GM18498 (cell line): ENCODE results near the gene IRF2BP1.
A peak's percentile ranks its signal among the peaks of the same experiment; 100 is the strongest.
"Not testable (repeated sequence)": the region's sequence is repeated elsewhere in the genome, so short reads cannot be mapped to it uniquely, and the experiment has no call there.

ENCODE experiments used
- ATAC-seq: cut with Tn5 transposase; IDR thresholded peaks from one replicate; pipeline ENCODE4 v1.9.1; 2021; ENCODE audit warnings: mild to moderate bottlenecking, moderate library complexity; ENCODE audit not compliant: unreplicated experiment

The IRF2BP1 gene

DNA sequence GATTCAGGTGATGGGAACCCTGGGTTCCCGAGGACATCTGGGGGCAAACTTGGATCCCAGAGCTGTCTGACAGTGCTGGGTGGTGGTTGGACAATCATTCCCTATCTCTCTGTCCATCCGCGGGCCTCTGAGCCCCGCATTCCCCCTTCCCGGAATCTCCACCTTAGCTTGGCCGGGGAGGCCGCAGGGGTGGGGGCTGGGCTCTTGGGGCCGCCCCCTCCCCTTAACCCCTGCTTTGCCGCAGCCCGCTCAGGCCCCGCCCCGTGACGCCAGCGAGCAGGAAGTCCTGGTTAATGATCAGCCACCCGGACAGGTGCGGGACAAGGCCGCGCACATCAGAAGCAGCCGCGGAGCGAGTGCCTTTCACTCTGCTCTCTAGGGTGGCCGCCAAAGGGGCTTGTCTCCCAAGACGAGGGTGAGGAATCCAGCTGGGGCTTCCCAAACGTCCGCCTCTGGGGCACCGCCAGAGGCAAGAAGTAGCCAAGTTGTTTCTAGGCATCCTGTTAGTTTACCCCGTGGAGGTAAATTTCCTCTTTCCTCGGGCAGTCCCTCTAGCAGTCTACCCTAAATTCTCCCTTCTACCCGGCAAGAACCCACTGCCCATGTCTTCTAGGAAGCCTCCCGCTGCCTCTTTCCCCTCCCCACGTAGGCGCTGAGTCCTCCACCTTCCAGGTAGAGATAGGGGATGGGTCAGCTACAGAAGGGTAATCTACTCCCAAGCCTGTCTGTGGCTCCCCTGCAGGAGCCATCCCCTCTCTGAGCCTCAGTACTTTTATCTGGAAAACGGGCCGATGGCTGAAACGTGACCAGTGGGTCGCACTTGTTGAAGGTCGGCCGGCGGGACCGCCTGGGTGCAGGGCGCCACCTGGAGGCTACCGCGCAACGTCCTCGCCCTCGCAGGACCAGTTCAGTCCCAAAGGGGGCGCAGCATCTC, 3.0 kb downstream of the IRF2BP1 start:
- peak; percentile 27 for ATAC-seq

GRCh38 chr19:45881909-45882528, 3.9 kb downstream of the IRF2BP1 start:
- ATAC-seq = no peak

- ATAC-seq = no peak
Measured at GRCh38 chr19:45881082-45881908, 4.6 kb downstream of the IRF2BP1 start.

DNA sequence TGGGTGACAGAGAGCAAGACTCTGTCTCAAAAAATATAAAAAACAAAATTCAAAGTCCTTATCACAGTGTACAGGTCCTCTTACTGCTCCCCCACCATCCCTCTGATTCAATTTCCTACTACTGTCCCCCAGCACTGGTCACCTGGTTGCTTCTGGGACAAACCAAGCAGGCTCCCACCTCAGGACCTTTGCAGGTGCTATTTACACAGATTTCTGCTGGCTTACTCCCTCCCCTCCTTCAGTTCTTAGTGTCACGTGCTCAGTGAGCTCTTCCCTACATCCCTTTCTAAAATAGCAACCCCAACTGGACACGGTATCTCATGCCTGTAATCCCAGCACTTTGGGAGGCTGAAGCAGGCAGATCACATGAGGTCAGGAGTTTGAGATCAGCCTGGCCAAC, 6.0 kb downstream of the IRF2BP1 start:
- no peak for ATAC-seq

GRCh38 chr19:45879055-45879454, 6.9 kb downstream of the IRF2BP1 start:
- ATAC-seq = no peak

DNA sequence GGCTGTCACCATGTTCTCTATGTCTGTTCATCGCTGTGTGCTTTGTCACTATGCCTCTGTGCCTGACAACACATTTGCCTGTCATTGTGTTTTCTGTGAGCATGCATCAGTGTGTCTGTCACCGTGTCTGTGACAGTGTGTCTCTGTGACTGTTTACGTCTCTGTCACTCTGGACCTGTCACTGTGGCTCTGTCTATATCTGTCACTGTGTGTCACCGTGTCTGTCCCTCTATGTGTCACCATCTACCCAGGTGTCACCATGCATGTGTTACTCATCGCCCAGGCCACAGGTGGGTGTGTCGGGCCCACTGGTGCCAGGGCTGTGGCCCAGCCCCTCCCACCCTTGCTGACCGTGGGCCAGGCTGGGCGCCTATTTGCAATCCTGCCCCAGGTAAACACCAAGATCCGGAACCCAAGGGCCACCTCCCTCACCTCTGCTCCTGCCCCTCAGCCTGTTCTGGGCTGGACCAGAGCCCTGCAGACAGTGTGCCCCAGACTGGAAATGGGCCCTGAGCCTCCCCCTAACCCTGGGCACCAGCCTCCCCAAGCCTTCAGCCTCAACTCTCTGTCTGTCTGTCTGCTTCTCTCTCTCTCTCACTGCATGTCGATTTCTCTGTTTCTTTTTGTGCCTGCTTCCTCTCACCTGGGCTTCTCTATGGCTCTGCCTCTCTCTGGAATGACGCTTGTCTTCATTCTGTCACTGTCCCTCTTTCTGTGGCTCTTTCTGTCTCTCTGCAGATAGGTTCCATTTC, 7.7 kb downstream of the IRF2BP1 start:
- no peak for ATAC-seq

DNA sequence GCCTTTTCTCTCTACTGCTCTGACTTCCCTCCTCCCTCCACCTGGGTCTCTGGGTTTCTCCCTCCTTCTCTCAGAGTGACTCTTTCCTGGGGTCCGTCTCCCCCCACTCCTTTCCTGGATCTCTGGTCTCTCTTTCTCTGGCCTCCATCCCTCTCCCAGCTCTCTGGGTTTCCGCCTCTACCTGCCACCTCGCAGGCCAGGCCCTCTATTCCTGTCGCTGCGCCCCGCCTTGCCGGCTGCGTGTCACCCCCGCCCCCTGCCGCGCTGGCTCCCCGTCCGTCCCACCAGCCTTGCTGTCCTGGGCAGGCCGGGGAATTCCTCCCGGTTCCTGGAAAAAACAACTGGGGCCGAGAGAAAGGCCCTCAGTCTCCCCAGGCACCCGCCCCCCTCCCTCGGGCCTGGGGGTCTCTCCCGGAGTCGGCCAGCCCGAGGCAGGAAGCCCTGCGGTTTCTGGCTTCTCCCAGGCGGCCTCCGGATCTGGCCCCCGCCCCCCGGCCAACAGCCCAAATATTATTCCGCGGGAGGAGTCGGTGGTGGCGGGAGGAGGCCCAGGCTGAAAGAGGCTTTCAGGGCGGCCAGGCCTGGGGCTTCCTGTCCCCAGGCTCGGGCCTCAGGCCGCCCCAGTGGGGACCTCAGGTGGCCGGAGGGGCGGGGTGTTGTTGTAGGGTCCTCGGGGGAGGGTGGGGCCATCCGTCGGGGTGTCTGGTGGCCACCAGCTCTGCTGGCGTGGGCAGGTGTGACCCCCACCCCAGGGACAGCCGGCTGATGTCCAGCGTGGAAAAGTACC, 9.3 kb downstream of the IRF2BP1 start:
- ATAC-seq = no peak

GRCh38 chr19:45876161-45876410, 9.9 kb downstream of the IRF2BP1 start:
- ATAC-seq = no peak

DNA sequence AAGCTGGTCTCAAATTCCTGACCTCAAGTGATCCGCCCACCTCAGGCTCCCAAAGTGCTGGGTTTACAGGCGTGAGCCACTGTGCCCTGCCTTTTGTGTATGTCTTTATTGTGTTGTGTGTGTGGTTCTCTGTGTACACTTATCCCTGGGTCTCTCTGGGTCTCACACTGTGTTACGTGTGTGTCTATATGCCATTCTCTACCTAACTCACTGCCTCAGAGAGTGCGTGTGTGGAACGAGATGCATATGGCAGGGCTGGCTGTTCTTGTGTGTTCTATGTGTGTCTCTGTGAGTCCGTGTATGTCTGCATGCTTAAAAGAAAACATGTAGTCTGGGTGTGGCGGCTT, 11.3 kb downstream of the IRF2BP1 start:
- ATAC-seq = no peak

DNA sequence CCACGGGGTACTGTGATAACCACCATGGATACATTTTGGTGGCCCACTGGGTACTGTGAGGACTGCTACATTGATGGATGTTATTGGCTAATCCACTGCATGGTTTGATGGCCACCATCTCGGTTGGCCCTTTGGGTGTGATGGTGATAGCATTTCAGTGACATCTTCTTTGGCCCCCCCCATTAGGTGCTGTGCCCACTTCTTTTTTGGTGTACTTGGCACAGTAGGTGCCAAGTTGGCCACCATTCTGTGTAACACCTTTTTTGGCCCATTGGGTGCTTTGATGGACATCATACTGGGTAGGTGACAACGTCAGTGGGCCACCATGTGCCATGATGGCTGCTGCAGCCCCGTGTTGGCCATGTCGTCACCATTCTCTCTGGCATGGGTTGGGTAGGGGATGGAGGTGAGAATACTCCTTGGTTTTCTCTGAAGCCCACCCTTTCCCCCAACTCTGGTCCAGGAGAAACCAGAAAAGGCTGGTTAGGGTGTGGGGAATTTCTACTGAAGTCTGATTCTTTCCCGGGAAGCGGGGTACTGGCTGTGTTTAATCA, 12.6 kb downstream of the IRF2BP1 start:
- ATAC-seq = no peak

GRCh38 chr19:45872095-45872919, 13.6 kb downstream of the IRF2BP1 start:
- no peak for ATAC-seq

DNA sequence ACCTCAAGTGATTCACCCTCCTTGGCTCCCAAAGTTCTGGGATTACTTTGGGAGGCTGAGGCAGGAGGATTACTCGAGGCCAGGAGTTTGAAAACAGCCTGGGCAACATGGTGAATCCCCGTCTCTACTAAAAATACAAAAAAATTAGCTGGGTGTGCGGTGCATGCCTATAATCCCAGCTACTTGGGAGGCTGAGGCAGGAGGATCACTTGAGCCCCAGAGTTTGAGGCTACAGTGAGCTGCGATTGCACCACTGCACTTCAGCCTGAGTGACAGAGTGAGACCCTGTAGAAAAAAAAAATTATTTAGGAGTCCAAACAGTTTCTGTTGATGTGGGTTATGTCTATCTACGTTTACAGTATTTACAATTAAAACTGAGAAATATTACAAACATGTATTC, 15.1 kb downstream of the IRF2BP1 start:
- no peak for ATAC-seq

GRCh38 chr19:45867241-45867640, 18.7 kb downstream of the IRF2BP1 start:
- ATAC-seq = not testable (repeated sequence)

DNA sequence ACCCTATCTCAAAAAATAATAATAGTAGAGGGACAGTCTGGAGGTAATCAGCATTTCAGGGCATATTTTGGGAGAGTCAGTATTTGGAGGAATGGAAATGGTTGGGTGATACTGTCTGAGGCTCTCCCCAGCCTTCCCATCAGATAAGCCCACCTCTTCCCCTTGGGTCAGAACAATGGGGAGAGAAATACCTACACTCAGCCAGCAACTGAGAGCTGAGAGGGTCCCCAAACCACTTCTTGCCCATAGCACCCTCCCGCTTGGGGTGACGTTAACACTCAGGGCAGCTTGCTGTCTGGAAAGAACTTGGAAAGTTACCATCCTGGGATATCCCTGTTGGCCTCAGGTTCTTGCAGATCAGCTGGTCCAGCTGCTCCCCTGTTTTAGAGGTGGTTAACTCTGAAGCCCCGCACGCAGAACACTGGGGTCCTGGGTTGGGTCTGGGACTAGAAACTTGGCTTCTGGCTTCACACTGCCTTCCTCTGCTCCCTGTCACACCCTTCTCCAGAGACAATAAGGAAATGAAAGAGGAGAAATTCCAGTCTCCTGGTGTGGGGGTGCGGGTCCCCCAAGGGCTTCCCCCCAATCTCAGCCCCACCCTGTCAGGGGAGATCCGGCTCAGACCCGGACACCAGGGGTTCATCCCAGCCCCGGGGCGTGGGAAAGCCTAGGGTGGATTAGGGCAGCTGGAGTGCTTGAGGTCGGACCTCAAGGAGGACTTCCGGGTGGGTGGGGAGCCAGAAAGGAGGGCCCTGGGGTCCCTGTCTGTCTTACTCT, 19.4 kb downstream of the IRF2BP1 start:
- ATAC-seq = no peak

DNA sequence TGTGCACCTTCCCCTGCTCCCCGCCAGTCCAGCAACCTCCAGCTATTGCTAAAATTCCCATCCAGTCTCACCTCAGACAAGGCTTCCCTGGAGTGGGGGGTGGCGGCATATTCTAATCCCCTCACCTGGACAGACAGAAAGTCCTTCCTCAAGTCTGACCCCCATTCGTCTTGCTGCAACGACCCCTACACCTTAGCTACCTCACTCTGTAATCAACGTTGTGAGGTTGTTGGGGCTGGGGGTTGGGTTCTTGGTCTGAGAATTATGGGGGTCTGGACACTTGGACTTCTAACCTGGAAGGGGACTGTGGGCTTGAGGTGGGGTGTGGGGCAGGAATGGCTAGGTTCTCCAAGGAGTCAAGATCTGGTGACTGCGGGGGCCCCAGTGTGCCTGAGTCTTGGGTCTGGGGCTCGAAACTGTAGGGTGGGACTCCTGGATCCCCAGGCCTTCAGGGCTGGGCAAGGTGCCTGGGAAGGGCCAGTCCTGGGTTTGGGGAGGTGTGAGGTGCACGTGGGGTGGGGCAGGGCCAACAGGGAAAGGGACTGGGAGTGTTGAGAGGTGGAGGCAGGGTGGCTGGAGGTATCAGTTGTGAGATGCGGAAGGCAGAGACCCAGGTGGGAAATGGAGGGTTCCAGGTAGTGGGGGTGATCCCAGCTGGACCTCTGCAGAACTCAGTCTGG, 20.5 kb downstream of the IRF2BP1 start:
- ATAC-seq = no peak

DNA sequence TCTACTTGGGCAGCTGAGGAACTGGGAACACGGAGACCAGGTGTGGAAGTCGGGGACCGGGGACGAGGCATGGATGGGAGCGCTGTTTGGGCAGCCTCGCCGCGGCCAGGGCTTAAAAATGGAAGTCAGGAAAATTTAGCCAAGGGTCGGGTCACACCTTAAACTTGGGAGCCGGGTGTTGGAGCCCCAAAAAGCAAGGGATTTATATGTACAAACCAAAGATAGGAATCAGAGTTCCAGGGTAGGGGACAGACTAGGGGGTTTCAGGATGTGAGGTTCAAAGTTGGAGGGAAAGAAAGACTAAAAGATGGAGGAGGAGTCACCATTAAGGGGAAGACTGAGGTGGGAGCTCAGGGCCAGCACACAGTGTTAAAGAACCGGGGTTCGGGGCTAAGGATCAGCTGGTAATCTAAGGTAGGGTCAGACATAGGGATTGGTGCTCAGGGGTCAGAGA, 21.3 kb downstream of the IRF2BP1 start:
- no peak for ATAC-seq

DNA sequence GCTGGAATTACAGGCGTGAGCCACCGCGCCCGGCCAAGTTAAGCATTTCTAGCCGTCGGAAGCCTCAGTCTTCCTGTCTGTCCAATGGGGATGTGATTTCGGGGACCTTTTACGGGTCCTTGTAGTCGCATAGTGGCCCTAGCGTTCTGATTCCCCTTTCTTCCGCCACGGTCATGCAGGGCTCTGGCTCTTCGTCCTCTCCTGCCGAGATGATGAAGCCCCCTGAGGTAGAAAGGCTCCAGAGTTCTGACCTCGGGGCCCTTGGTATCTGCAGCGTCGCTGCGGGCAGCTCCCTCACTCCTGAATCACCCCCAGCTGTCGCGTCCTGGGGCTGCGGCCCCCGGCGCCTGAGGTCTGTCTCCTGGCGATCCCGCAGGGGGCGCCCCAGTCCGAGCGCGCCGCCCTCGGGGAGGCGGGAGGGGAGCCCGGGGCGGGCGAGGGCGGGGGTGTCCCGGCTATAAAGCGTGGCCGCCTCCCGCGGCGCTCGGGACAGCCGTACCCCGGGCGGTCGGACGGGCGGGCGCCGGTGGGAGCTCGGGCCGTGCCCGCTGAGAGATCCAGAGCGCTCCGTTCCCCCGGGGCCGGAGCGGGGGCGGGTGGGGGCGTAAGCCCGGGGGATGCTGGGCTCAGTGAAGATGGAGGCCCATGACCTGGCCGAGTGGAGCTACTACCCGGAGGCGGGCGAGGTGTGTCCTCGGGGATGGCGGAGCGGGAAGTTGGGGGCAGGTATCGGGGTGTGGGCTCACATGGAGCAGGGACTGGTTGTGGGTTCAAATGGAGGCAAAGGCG, 21.9 kb downstream of the IRF2BP1 start, which contains the start of gene FOXA3:
Gene FOXA3 (plus strand): TSS at position 487 of the 789 bp plus-strand sequence. CDS start 131 bp downstream, at position 618.
- ATAC-seq = peak; percentile 46
